H9 (cell line): ENCODE results near the gene SLC12A1. TPM values are rescaled to one million over a fixed set of nuclear protein-coding genes. Genes with fewer than 3 reads are reported as not detected.

Experiments used
- DNase-seq: peaks from one replicate; pipeline ENCODE4 v3.0.0-alpha.2; 2017
- H2AFZ ChIP-seq: one replicate; pipeline ENCODE4 v1.6.1; 2013; ENCODE audit warnings: mild to moderate bottlenecking, low read length, control low read depth, moderate library complexity
- H2AK5ac ChIP-seq: 2 replicates; pipeline ENCODE4 v1.6.1; 2013; ENCODE audit warnings: low read length, control low read depth, mixed read lengths; ENCODE audit not compliant: insufficient read length
- H2BK120ac ChIP-seq: one replicate; pipeline ENCODE4 v1.6.1; 2013; ENCODE audit warnings: low read depth, mild to moderate bottlenecking, low read length, control low read depth, inconsistent platforms; ENCODE audit not compliant: poor library complexity, severe bottlenecking
- H2BK12ac ChIP-seq: 2 replicates; pipeline ENCODE4 v1.6.1; 2013; ENCODE audit warnings: low read length, control low read depth, mixed read lengths, low read depth; ENCODE audit not compliant: insufficient read length
- H2BK15ac ChIP-seq: 2 replicates; pipeline ENCODE4 v1.6.1; 2013; ENCODE audit warnings: low read depth, low read length, control low read depth
- H2BK20ac ChIP-seq: one replicate; pipeline ENCODE4 v1.6.1; 2013; ENCODE audit warnings: low read depth, mild to moderate bottlenecking, low read length, control low read depth, inconsistent platforms; ENCODE audit not compliant: poor library complexity, severe bottlenecking
- H2BK5ac ChIP-seq: 2 replicates; pipeline ENCODE4 v1.6.1; 2013; ENCODE audit warnings: low read length, control low read depth, mixed read lengths; ENCODE audit not compliant: insufficient read length
- H3K14ac ChIP-seq: 2 replicates; pipeline ENCODE4 v1.6.1; 2013; ENCODE audit warnings: low read length, control low read depth; ENCODE audit not compliant: insufficient read depth
- H3K18ac ChIP-seq: 2 replicates; pipeline ENCODE4 v1.6.1; 2013; ENCODE audit warnings: low read depth, mild to moderate bottlenecking, mixed read lengths, low read length, control low read depth; ENCODE audit not compliant: insufficient read length
- H3K23ac ChIP-seq: 2 replicates; pipeline ENCODE4 v1.6.1; 2013; ENCODE audit warnings: low read length, control low read depth, mixed read lengths, low read depth; ENCODE audit not compliant: insufficient read length
- H3K23me2 ChIP-seq: 2 replicates; pipeline ENCODE4 v1.6.1; 2013; ENCODE audit warnings: low read depth, mild to moderate bottlenecking, mixed read lengths, low read length, control low read depth; ENCODE audit not compliant: insufficient read length, poor library complexity, severe bottlenecking
- H3K27ac ChIP-seq: 2 replicates; pipeline ENCODE4 v1.5.1; 2013; ENCODE audit warnings: low read length, control low read depth, mixed read lengths, low read depth; ENCODE audit not compliant: insufficient read length
- H3K27me3 ChIP-seq: 2 replicates; pipeline ENCODE4 v1.6.1; 2013; ENCODE audit warnings: low read length, control low read depth, inconsistent platforms; ENCODE audit not compliant: insufficient read depth
- H3K4ac ChIP-seq: 2 replicates; pipeline ENCODE4 v1.6.1; 2013; ENCODE audit warnings: low read depth, mild to moderate bottlenecking, control low read depth, inconsistent platforms, low read length, moderate library complexity
- H3K4me1 ChIP-seq: 2 replicates; pipeline ENCODE4 v1.6.1; 2013; ENCODE audit warnings: low read length, control low read depth, inconsistent platforms; ENCODE audit not compliant: insufficient read depth
- H3K4me2 ChIP-seq: 2 replicates; pipeline ENCODE4 v1.6.1; 2013; ENCODE audit warnings: low read length, control low read depth, mixed read lengths; ENCODE audit not compliant: insufficient read length, insufficient read depth
- H3K56ac ChIP-seq: 2 replicates; pipeline ENCODE4 v1.6.1; 2013; ENCODE audit warnings: low read depth, mild to moderate bottlenecking, mixed read lengths, low read length, control low read depth; ENCODE audit not compliant: insufficient read length
- H3K79me1 ChIP-seq: 2 replicates; pipeline ENCODE4 v1.6.1; 2013; ENCODE audit warnings: low read depth, mild to moderate bottlenecking, moderate library complexity, low read length, control low read depth, inconsistent platforms; ENCODE audit not compliant: insufficient read depth, poor library complexity, severe bottlenecking
- H3K79me2 ChIP-seq: 2 replicates; pipeline ENCODE4 v1.6.1; 2013; ENCODE audit warnings: low read length, control low read depth, inconsistent platforms; ENCODE audit not compliant: insufficient read depth
- H3K9ac ChIP-seq: 2 replicates; pipeline ENCODE4 v1.6.1; 2013; ENCODE audit warnings: low read length, control low read depth, mixed read lengths; ENCODE audit not compliant: insufficient read length; ENCODE audit errors: extremely low read depth
- H3K9me3 ChIP-seq: one replicate; pipeline ENCODE4 v1.6.1; 2013; ENCODE audit warnings: low read depth, low read length, inconsistent platforms; ENCODE audit not compliant: control insufficient read depth
- H3T11ph ChIP-seq: one replicate; pipeline ENCODE4 v1.6.1; 2013; ENCODE audit warnings: mild to moderate bottlenecking, low read length, control low read depth, inconsistent platforms
- H4K20me1 ChIP-seq: one replicate; pipeline ENCODE4 v1.6.1; 2013; ENCODE audit not compliant: control insufficient read depth, insufficient read length, insufficient read depth
- H4K5ac ChIP-seq: 2 replicates; pipeline ENCODE4 v1.6.1; 2013; ENCODE audit warnings: low read depth, mild to moderate bottlenecking, mixed read lengths, low read length, control low read depth; ENCODE audit not compliant: insufficient read length
- H4K8ac ChIP-seq: replicated peaks from 2 replicates; pipeline ENCODE4 v1.6.1; 2013; ENCODE audit warnings: low read length, control low read depth, mixed read lengths, low read depth; ENCODE audit not compliant: insufficient read length
- H4K91ac ChIP-seq: 2 replicates; pipeline ENCODE4 v1.6.1; 2013; ENCODE audit warnings: low read depth, mild to moderate bottlenecking, moderate library complexity, mixed read lengths, low read length, control low read depth; ENCODE audit not compliant: insufficient read length
- H3K27ac Mint-ChIP-seq, 3 experiments: 2 replicates in 2 of 3; 3 replicates in 1 of 3; pipeline ENCODE4 v1.8.0; 2020 to 2021; ENCODE audit warnings: mixed read lengths in 3 of 3, mild to moderate bottlenecking in 1 of 3, moderate library complexity in 1 of 3
- H3K27me3 Mint-ChIP-seq: 2 replicates; pipeline ENCODE4 v1.8.0; 2021; ENCODE audit warnings: low read depth, mild to moderate bottlenecking, moderate library complexity, mixed read lengths
- H3K36me3 Mint-ChIP-seq, 3 experiments: 2 replicates in 2 of 3; 3 replicates in 1 of 3; pipeline ENCODE4 v1.8.0; 2020 to 2021; ENCODE audit warnings: low read depth in 3 of 3, mixed read lengths in 3 of 3; ENCODE audit not compliant: insufficient read depth in 1 of 3
- H3K4me1 Mint-ChIP-seq, 2 experiments: 2 replicates each; pipeline ENCODE4 v1.8.0; 2020; ENCODE audit warnings: mixed read lengths in 2 of 2
- H3K4me3 Mint-ChIP-seq, 2 experiments: 2 replicates in 1 of 2; 3 replicates in 1 of 2; pipeline ENCODE4 v1.8.0; 2020 to 2021; ENCODE audit warnings: mild to moderate bottlenecking in 2 of 2, mixed read lengths in 2 of 2, moderate library complexity in 1 of 2
- H3K9me3 Mint-ChIP-seq, 2 experiments: 2 replicates in 1 of 2; 3 replicates in 1 of 2; pipeline ENCODE4 v1.8.0; 2020; ENCODE audit warnings: mild to moderate bottlenecking in 2 of 2, mixed read lengths in 2 of 2, moderate library complexity in 1 of 2
- WGBS: extraction: QIAGEN DNeasy Blood & Tissue Kit; methylation state at CpG from one replicate; pipeline ENCODE4 v1.1.7; 2013; ENCODE audit warnings: missing lambda C conversion rate, low lambda C conversion rate, mixed read lengths; ENCODE audit not compliant: insufficient read length; ENCODE audit errors: extremely low coverage; 5-methylcytosine and 5-hydroxymethylcytosine counted together
- total RNA-seq: library from RNA; stranded (reverse); gene quantifications from 2 replicates; pipeline ENCODE4 v1.2.1, GENCODE V29; 2021
- TF ChIP-seq, protein P1 (sequence below): fragments of 200-600 bp; sonication (generic); conservative IDR thresholded peaks from 3 replicates; pipeline ENCODE4 v1.8.0; 2021; ENCODE audit warnings: antibody characterized with exemption, mild to moderate bottlenecking

Gene SLC12A1
- total RNA-seq, 1 experiment from 2014 or later = 0.07 TPM

DNA sequence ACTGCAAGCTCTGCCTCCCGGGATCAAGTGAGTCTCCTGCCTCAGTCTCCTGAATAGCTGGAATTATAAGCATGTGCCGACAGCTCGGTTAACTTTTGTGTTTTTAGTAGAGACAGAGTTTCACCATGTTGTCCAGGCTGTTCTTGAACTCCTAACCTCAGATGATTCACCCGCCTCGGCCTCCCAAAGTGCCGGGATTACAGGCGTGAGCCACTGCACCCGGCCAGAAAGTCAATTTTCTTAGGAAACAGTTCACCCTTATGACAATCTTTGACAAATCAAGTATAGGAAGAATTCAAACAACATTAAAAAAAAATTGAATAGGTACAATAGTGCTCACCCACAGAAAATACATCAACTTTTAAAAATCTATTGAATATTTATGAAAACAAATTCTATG, 101.5 kb downstream of the SLC12A1 start:
- no peak overlapping the region for H4K91ac ChIP-seq
- no peaks in the 10 kb centered on the region for H3K79me2 ChIP-seq
- no peak overlapping the region for H2BK15ac ChIP-seq
- H3K14ac ChIP-seq = no peak overlapping the region
- no peak for DNase-seq
- H3K9me3 ChIP-seq = no peaks in the 10 kb centered on the region
- no peak overlapping the region for H2BK120ac ChIP-seq
- H3K4me1 Mint-ChIP-seq = peaks cover 46 to 54% of the 10 kb centered on the region in 2 experiments
- no peak overlapping the region for H3K23ac ChIP-seq
- H4K5ac ChIP-seq = no peak overlapping the region
- H3K27ac Mint-ChIP-seq = peak overlapping the region in 1 of 3 experiments; percentile 86; a peak in 3 of 7 replicates
- no CpG with 5 or more reads among the region's 8 CpGs for WGBS
- H3K23me2 ChIP-seq = no peaks in the 10 kb centered on the region
- no peak overlapping the region for H2BK20ac ChIP-seq
- H3T11ph ChIP-seq = no peak overlapping the region
- no peak overlapping the region for H3K18ac ChIP-seq
- TF ChIP-seq, protein P1, sequence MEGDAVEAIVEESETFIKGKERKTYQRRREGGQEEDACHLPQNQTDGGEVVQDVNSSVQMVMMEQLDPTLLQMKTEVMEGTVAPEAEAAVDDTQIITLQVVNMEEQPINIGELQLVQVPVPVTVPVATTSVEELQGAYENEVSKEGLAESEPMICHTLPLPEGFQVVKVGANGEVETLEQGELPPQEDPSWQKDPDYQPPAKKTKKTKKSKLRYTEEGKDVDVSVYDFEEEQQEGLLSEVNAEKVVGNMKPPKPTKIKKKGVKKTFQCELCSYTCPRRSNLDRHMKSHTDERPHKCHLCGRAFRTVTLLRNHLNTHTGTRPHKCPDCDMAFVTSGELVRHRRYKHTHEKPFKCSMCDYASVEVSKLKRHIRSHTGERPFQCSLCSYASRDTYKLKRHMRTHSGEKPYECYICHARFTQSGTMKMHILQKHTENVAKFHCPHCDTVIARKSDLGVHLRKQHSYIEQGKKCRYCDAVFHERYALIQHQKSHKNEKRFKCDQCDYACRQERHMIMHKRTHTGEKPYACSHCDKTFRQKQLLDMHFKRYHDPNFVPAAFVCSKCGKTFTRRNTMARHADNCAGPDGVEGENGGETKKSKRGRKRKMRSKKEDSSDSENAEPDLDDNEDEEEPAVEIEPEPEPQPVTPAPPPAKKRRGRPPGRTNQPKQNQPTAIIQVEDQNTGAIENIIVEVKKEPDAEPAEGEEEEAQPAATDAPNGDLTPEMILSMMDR = no peak
- H3K27ac ChIP-seq = no peak overlapping the region
- H3K36me3 Mint-ChIP-seq = peaks cover 0 to 1% (median 0%) of the 10 kb centered on the region in 3 experiments; a peak in 1 of 7 replicates
- H2BK12ac ChIP-seq = no peak overlapping the region
- H3K4me3 Mint-ChIP-seq = no peak overlapping the region
- no peak overlapping the region for H2BK5ac ChIP-seq
- no peaks in the 10 kb centered on the region for H3K27me3 Mint-ChIP-seq
- no peak overlapping the region for H3K9ac ChIP-seq
- H3K4ac ChIP-seq = no peak overlapping the region
- H4K20me1 ChIP-seq = no peaks in the 10 kb centered on the region
- H3K56ac ChIP-seq = no peak overlapping the region
- no peak overlapping the region for H2AFZ ChIP-seq
- H4K8ac ChIP-seq = no peak overlapping the region
- no peak overlapping the region for H2AK5ac ChIP-seq
- peaks cover 7% of the 10 kb centered on the region; the same call in 1 of the 2 replicates for H3K4me1 ChIP-seq
- H3K79me1 ChIP-seq = no peaks in the 10 kb centered on the region
- H3K4me2 ChIP-seq = no peak overlapping the region
- no peaks in the 10 kb centered on the region; a peak in 2 of 5 replicates for H3K9me3 Mint-ChIP-seq
- H3K27me3 ChIP-seq = no peaks in the 10 kb centered on the region
